ENCODE data around the gene SPEN.

DNA sequence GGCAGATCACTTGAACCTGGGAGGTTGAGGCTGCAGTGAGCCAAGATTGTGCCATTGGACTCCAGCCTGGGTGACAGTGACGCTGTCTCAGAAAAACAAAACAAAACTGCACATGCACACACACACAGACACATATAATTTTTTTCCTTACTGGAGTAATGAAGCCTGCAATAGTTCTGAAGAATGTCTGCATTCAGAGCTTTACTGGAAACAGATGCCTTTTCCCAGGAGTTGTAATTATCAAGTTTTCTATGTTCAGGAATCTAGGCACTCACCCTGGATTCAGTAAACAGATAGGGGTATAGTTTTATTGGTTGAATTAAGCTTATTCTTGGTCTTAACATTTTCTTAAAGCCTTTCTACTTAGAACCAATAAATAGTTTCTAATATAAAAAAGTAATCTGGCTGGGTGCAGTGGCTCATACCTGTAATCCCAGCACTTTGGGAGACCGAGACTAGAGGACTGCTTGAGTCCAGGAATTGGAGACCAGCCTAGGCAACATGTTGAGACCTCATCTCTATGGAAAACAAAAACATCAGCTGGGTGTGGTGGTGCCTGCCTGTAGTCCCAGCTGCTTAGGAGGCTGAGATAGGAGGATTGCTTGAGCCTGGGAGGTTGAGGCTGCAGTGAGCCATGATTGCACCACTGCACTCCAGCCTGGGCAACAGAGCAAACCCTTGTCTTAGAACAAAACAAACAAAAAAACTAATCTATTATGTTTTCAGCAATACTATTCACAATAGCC lies 15.8 kb downstream of the SPEN start:
- no peak for TF ChIP-seq TAF1 (IDR thresholded peaks at IDR 0.05; ENCODE audit: borderline replicate concordance, low read depth, low read length)
- no peak for TF ChIP-seq POLR2A (IDR thresholded peaks at IDR 0.05; ENCODE audit: low read depth, low read length)
